ENCODE measurements around the gene CNTN4.

DNA sequence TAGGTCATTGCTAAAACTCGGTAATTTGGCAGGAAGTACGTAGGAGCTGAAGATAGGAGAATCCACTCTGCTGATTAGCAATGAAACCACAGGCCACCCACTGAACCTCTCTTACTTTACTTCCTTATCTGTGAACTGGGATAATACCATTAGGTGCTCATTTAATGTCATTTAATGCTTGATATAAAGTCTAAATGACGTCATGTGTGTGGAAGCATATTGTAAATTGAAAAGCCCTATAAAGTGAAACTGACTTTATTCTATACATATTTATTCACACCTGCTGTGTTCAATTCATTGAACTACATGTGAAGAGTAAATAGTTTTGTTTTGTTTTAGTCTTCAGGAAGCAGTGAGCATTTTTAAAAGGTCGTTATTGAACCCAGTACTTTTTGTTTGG, 137.5 kb downstream of the CNTN4 start:
- TF ChIP-seq, protein P1, sequence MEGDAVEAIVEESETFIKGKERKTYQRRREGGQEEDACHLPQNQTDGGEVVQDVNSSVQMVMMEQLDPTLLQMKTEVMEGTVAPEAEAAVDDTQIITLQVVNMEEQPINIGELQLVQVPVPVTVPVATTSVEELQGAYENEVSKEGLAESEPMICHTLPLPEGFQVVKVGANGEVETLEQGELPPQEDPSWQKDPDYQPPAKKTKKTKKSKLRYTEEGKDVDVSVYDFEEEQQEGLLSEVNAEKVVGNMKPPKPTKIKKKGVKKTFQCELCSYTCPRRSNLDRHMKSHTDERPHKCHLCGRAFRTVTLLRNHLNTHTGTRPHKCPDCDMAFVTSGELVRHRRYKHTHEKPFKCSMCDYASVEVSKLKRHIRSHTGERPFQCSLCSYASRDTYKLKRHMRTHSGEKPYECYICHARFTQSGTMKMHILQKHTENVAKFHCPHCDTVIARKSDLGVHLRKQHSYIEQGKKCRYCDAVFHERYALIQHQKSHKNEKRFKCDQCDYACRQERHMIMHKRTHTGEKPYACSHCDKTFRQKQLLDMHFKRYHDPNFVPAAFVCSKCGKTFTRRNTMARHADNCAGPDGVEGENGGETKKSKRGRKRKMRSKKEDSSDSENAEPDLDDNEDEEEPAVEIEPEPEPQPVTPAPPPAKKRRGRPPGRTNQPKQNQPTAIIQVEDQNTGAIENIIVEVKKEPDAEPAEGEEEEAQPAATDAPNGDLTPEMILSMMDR (IDR thresholded peaks at IDR 0.05) = no peak
- TF ChIP-seq POLR2A (IDR thresholded peaks at IDR 0.05) = no peak

All from vagina (tissue), 2 donors.